ENCODE measurements around the gene ANKRD53.

GRCh38 chr2:70988151-70988550 lies 9.7 kb downstream of the ANKRD53 start:
- TF ChIP-seq, protein P1, sequence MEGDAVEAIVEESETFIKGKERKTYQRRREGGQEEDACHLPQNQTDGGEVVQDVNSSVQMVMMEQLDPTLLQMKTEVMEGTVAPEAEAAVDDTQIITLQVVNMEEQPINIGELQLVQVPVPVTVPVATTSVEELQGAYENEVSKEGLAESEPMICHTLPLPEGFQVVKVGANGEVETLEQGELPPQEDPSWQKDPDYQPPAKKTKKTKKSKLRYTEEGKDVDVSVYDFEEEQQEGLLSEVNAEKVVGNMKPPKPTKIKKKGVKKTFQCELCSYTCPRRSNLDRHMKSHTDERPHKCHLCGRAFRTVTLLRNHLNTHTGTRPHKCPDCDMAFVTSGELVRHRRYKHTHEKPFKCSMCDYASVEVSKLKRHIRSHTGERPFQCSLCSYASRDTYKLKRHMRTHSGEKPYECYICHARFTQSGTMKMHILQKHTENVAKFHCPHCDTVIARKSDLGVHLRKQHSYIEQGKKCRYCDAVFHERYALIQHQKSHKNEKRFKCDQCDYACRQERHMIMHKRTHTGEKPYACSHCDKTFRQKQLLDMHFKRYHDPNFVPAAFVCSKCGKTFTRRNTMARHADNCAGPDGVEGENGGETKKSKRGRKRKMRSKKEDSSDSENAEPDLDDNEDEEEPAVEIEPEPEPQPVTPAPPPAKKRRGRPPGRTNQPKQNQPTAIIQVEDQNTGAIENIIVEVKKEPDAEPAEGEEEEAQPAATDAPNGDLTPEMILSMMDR (IDR thresholded peaks at IDR 0.05) = no peak
- TF ChIP-seq EP300 (IDR thresholded peaks at IDR 0.05) = no peak
- no peak for TF ChIP-seq POLR2A (IDR thresholded peaks at IDR 0.05)

Measured in upper lobe of left lung (tissue), 4 donors.